Ovary (tissue), 9 donors: ENCODE results near the gene FAM13A. TPM values are rescaled to one million over a fixed set of nuclear protein-coding genes. Genes with fewer than 3 reads are reported as not detected.

Source experiments
- DNase-seq, 5 donors: peaks; one replicate each; pipeline ENCODE4 v3.0.0-alpha.2; 2019 to 2020
- H3K27ac ChIP-seq, 2 donors: fragments of 200-600 bp; one replicate each; pipeline versions ENCODE4 v1.5.1 to v1.8.0; 2019 to 2022
- H3K27me3 ChIP-seq: fragments of 200-600 bp; one replicate; pipeline ENCODE4 v1.8.0; 2022
- H3K36me3 ChIP-seq: fragments of 200-600 bp; sonication (generic); one replicate; pipeline ENCODE4 v1.5.1; 2019
- H3K4me1 ChIP-seq: one replicate; pipeline ENCODE4 v1.8.1; 2013; ENCODE audit warnings: mild to moderate bottlenecking, moderate library complexity; ENCODE audit not compliant: insufficient read depth
- H3K4me3 ChIP-seq: fragments of 200-600 bp; sonication (generic); one replicate; pipeline ENCODE4 v1.5.1; 2017
- H3K9me3 ChIP-seq, 2 donors: fragments of 200-600 bp in 1 of 2; sonication (generic) in 1 of 2; one replicate each; pipeline versions ENCODE4 v1.5.1 to v1.8.1; 2013 to 2019; ENCODE audit warnings: mild to moderate bottlenecking in 1 of 2, moderate library complexity in 1 of 2
- CTCF ChIP-seq, 3 donors: fragments of 450-650 bp in 2 of 3; fragments of 200-600 bp in 1 of 3; IDR thresholded peaks; one replicate each; pipeline versions ENCODE4 v1.5.1 to v1.8.0; 2016 to 2022; ENCODE audit warnings: antibody characterized with exemption in 3 of 3, mild to moderate bottlenecking in 1 of 3
- EP300 ChIP-seq: sonication (generic); formaldehyde crosslinking; IDR thresholded peaks from one replicate; pipeline ENCODE4 v1.6.1; 2017; ENCODE audit warnings: antibody characterized with exemption
- POLR2A ChIP-seq: fragments of 450-650 bp; IDR thresholded peaks from one replicate; pipeline ENCODE4 v1.6.1; 2017; ENCODE audit warnings: antibody characterized with exemption, mild to moderate bottlenecking, moderate library complexity
- WGBS, 3 donors: extraction: QIAGEN DNeasy Blood & Tissue Kit in 1 of 3; methylation state at CpG; one replicate each; pipeline versions ENCODE4 v1.1.5 to v1.1.7; 2013 to 2017; 5-methylcytosine and 5-hydroxymethylcytosine counted together
- intact Hi-C, 4 donors: fragments of 100-400 bp; cut with DNase I; formaldehyde crosslinking; loops; one replicate each; pipeline versions ENCODE4 v1.11.0 to v1.15.1; 2022 to 2023
- polyA plus RNA-seq, 2 donors: library from polyadenylated mRNA; stranded (reverse); fragments of 200-250 nt in 1 of 2; fragments of 350-450 nt in 1 of 2; fragmentation: Illumina TruSeq in 1 of 2; extraction: RNeasy Lipid Tissue Mini Kit (QIAGEN cat#74804) in 1 of 2; gene quantifications; one replicate each; pipeline ENCODE4 v1.2.3, GENCODE V29; 2013 to 2014
- total RNA-seq, 7 donors: library from RNA; depleted of rRNA in 2 of 7; stranded (reverse); fragments of >200 nt in 2 of 7; fragmentation: NEBNext Ultra II Directional in 3 of 7; extraction: Animal tissue kit (Norgen Biotek cat#: 25700) in 3 of 7; gene quantifications; one replicate each; pipeline versions ENCODE4 v1.1.0 to v1.2.4, GENCODE V29; 2016 to 2023
- donor health status: DM: no; HTN: no; CAD: no; lungs with moderate emphysema.
- donor health status: DM: no; HTN: no; CAD: no.
- donor health status: Bipolar disorder and iron deficiency.
- donor health status: DM: yes; HTN: yes; CAD: no.
- donor health status: DM: no; HTN: no; CAD: no.
- donor health status: DM: yes; HTN: yes; CAD: no.

Gene FAM13A
- total and polyA plus RNA-seq, 9 donors, result 16.7 to 51.8 (median 38.0) TPM

- intact Hi-C loops, result no loop called here
- TF ChIP-seq EP300 (no peak), POLR2A (no peak), CTCF (IDR thresholded peaks at IDR 0.05) (no peak)
- Histone ChIP-seq H3K4me1 (peaks cover 2% of the 10 kb centered on the region), H3K36me3 (no peaks in the 10 kb centered on the region), H3K4me3 (no peak overlapping the region), H3K27me3 (no peaks in the 10 kb centered on the region), H3K9me3 (no peaks in the 10 kb centered on the region), H3K27ac (no peak overlapping the region)
- no peak for DNase-seq
- 83 to 95% (median 88%) methylated on average over 1 of the region's 1 CpG for WGBS, 3 donors
Measured at GRCh38 chr4:88802138-88802537, 254.8 kb downstream of the FAM13A start.

GRCh38 chr4:88799900-88800299, 257.1 kb downstream of the FAM13A start:
- Histone ChIP-seq H3K4me1 (no peaks in the 10 kb centered on the region), H3K36me3 (no peaks in the 10 kb centered on the region), H3K27me3 (no peaks in the 10 kb centered on the region), H3K4me3 (no peak overlapping the region), H3K9me3 (no peaks in the 10 kb centered on the region), H3K27ac (no peak overlapping the region)
- 96 to 100% (median 96%) methylated on average over 1 of the region's 1 CpG for WGBS, 3 donors
- no peak for TF ChIP-seq POLR2A
- intact Hi-C loops, result no loop called here
- no peak for DNase-seq

- DNase-seq, result no peak
- intact Hi-C loops, result no loop called here
- Histone ChIP-seq H3K27me3 (no peaks in the 10 kb centered on the region), H3K4me1 (no peaks in the 10 kb centered on the region), H3K4me3 (no peak overlapping the region), H3K27ac (no peak overlapping the region), H3K9me3 (no peaks in the 10 kb centered on the region), H3K36me3 (no peaks in the 10 kb centered on the region)
- TF ChIP-seq EP300 (no peak), CTCF (IDR thresholded peaks at IDR 0.05) (no peak), POLR2A (no peak)
Measured at GRCh38 chr4:88797725-88798124, 259.3 kb downstream of the FAM13A start.

- Histone ChIP-seq H3K9me3 (no peaks in the 10 kb centered on the region), H3K27me3 (no peaks in the 10 kb centered on the region), H3K27ac (no peak overlapping the region), H3K4me1 (no peaks in the 10 kb centered on the region), H3K4me3 (no peak overlapping the region), H3K36me3 (no peaks in the 10 kb centered on the region)
- DNase-seq, result no peak
- TF ChIP-seq CTCF (IDR thresholded peaks at IDR 0.05) (no peak), POLR2A (no peak), EP300 (no peak)
- intact Hi-C loops, result no loop called here
- WGBS, 3 donors, result 95 to 100% (median 97%) methylated on average over 1 of the region's 1 CpG
Measured at GRCh38 chr4:88796545-88796944, 260.4 kb downstream of the FAM13A start.

- Histone ChIP-seq H3K27ac (no peak overlapping the region), H3K27me3 (no peaks in the 10 kb centered on the region), H3K36me3 (no peaks in the 10 kb centered on the region), H3K4me1 (no peaks in the 10 kb centered on the region), H3K9me3 (no peaks in the 10 kb centered on the region), H3K4me3 (no peak overlapping the region)
- intact Hi-C loops, result no loop called here
- no peak for DNase-seq
- TF ChIP-seq CTCF (IDR thresholded peaks at IDR 0.05) (no peak), POLR2A (no peak), EP300 (no peak)
Measured at GRCh38 chr4:88794952-88795351, 262.0 kb downstream of the FAM13A start.
